Daoy (cell line): ENCODE results near the gene SPHK2. TPM values are rescaled to one million over a fixed set of nuclear protein-coding genes. Genes with fewer than 3 reads are reported as not detected.
"Not testable (repeated sequence)": the region's sequence is repeated elsewhere in the genome, so short reads cannot be mapped to it uniquely, and the experiment has no call there.

ENCODE experiments used
- DNase-seq: peaks from one replicate; pipeline ENCODE4 v3.0.0-alpha.2; 2015; ENCODE audit warnings: low read depth
- total RNA-seq: library from RNA; depleted of rRNA; stranded (reverse); fragments of >200 nt; shearing (Covaris generic); gene quantifications from 2 replicates; pipeline ENCODE4 v1.2.3, GENCODE V29; 2014; rRNA removed

The SPHK2 gene, protein sequence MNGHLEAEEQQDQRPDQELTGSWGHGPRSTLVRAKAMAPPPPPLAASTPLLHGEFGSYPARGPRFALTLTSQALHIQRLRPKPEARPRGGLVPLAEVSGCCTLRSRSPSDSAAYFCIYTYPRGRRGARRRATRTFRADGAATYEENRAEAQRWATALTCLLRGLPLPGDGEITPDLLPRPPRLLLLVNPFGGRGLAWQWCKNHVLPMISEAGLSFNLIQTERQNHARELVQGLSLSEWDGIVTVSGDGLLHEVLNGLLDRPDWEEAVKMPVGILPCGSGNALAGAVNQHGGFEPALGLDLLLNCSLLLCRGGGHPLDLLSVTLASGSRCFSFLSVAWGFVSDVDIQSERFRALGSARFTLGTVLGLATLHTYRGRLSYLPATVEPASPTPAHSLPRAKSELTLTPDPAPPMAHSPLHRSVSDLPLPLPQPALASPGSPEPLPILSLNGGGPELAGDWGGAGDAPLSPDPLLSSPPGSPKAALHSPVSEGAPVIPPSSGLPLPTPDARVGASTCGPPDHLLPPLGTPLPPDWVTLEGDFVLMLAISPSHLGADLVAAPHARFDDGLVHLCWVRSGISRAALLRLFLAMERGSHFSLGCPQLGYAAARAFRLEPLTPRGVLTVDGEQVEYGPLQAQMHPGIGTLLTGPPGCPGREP
- total RNA-seq: 5.1 and 12.7 TPM in 2 replicates

- peak; percentile 100 for DNase-seq
Measured at GRCh38 chr19:48618916-48619691, at the start of gene SPHK2, which contains the start of gene RPL18. Gene SPHK2 (plus strand): TSS chr19:48619506. CDS start chr19:48620515, 1,009 bp downstream. Gene RPL18 (minus strand): TSS chr19:48619178. CDS start chr19:48619143, 35 bp downstream.

- DNase-seq: peak; percentile 50
Measured at GRCh38 chr19:48569814-48570213, 49.5 kb upstream of the SPHK2 start.

- DNase-seq: no peak
Measured at GRCh38 chr19:48571378-48572162, 47.7 kb upstream of the SPHK2 start.

- DNase-seq: no peak
Measured at GRCh38 chr19:48573163-48573505, 46.2 kb upstream of the SPHK2 start.

DNA sequence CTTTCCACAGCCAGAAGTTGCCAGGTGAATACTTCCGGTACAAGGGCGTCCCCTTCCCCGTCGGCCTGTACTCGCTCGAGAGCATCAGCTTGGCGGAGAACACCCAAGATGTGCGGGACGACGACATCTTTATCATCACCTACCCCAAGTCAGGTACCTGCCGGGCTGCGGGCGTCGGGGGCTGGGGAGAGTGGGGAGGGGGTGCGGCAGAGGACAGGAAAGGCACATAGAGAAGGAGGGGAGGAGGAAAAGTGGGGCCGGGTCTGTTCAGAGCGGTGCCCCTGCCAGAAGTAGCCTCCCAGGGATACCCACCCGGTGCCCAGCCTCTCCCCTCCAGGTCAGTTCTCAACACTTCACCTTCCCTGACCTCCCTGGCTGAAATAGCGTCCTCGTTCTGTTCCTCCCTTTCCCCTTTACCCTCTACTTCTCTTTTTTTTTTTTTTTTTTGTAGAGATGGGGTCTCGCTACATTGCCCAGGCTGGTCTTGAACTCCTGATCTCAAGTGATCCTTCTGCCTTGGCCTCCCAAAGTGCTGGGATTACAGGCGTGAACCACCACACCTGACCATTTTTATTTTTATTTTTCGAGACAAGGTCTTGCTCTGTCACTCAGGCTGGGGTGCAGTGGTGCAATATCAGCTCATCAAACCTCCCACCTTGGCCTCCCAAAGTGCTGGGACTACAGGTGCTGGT is 43.2 kb upstream of the SPHK2 start:
- no peak for DNase-seq

DNA sequence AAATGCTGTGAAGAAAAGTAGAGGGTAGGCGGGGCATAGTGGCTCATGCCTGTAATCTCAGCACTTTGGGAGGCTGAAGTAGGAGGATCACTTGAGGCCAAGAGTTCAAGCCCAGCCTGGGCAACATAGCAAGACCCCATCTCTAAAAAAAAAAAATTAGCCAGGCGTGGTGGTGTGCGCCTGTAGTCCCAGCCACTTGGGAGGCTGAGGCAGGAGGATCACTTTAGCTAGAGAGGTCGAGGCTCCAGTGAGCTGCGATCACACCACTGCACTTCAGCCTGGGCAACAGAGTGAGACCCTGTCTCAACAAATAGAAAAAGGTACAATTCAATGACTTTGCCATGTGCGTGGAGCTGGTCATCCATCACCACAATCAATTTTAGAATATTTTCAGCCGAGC is 41.4 kb upstream of the SPHK2 start:
- DNase-seq: not testable (repeated sequence)

GRCh38 chr19:48578891-48579290 is 40.4 kb upstream of the SPHK2 start:
- no peak for DNase-seq

GRCh38 chr19:48582168-48582567 is 37.1 kb upstream of the SPHK2 start:
- no peak for DNase-seq

GRCh38 chr19:48587387-48587786 is 31.9 kb upstream of the SPHK2 start:
- DNase-seq: no peak

GRCh38 chr19:48588670-48589401 is 30.5 kb upstream of the SPHK2 start:
- peak; percentile 93 for DNase-seq

- peak; percentile 9 for DNase-seq
Measured at GRCh38 chr19:48591021-48591420, 28.3 kb upstream of the SPHK2 start.

- DNase-seq: no peak
Measured at GRCh38 chr19:48595171-48595570, 24.1 kb upstream of the SPHK2 start.

- no peak for DNase-seq
Measured at GRCh38 chr19:48595833-48596232, 23.5 kb upstream of the SPHK2 start.

DNA sequence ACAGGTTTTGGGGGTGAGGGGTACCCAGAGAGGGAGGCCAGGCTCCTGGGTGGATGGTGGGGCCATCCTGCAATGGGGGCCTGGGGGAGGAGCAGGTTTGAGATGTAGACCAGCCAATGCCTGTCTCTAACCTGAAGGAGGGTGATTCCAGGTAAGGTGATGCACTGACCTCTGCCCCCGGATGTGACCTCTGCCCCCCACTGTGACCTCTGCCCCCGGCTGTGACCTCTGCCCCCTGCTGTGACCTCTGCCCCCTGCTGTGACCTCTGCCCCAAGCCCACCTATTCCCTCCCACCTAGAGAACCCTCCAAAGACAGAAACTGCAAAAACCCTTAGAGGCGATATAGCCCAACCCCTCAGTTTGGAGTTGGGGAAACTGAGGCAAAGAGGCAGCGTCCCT is 23.1 kb upstream of the SPHK2 start:
- DNase-seq: no peak

GRCh38 chr19:48596679-48597465 is 22.4 kb upstream of the SPHK2 start:
- DNase-seq: peak; percentile 46

DNA sequence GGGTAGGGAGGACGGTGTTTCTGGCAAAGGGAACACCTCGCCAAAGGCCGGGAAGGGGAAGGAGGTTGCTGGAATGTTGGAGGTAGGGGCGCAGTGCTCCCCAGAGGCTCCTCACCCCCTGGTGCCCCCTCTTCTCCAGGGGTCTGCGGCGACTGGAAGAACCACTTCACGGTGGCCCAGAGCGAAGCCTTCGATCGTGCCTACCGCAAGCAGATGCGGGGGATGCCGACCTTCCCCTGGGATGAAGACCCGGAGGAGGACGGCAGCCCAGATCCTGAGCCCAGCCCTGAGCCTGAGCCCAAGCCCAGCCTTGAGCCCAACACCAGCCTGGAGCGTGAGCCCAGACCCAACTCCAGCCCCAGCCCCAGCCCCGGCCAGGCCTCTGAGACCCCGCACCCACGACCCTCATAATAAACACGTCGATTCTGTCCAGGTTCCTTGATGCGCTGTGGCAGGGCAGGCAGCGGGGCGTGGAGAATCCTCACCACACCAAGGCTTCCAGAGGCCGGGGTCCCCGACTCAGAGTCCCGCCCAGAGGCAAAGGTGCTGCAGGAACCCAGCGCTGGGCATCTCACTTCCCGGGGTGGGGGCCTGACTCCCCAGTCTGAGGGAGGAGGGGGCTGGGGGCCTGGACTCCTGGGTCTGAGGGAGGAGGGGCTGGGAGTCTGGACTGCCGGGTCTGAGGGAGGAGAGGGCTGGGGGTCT is 20.2 kb upstream of the SPHK2 start:
- no peak for DNase-seq

- no peak for DNase-seq
Measured at GRCh38 chr19:48600679-48601417, 18.5 kb upstream of the SPHK2 start.

DNA sequence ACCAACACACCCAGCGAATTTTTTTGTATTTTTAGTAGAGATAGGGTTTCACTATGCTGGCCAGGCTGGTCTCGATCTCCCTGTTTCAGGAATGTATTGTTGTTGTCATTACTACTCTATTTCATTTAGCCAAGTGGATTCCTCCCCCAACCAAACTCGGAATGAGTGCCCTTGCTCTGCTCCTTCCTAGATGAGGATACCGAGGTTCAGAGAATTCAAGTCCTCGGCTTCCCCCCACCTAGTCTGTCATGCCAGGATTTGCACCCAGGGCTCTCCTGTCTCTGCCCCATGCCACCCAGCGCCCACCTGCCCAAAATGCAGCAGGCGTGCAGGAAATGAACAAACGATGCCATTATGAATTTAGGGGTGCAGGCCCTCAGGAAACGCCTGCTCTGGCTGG is 16.3 kb upstream of the SPHK2 start:
- DNase-seq: no peak
